Transverse colon (tissue), 4 donors: ENCODE results near the gene RPTOR.

Experiments
- POLR2A ChIP-seq: fragments of 450-650 bp; IDR thresholded peaks from one replicate; pipeline ENCODE4 v1.6.1; 2016; ENCODE audit warnings: antibody characterized with exemption, mild to moderate bottlenecking, moderate library complexity
- POLR2AphosphoS5 ChIP-seq, 3 donors: sonication (generic); formaldehyde crosslinking; IDR thresholded peaks; one replicate each; pipeline ENCODE4 v1.6.1; 2016; ENCODE audit warnings: antibody characterized with exemption in 3 of 3
- TF ChIP-seq, protein P1 (sequence below), 5 experiments: fragments of 200-600 bp in 3 of 5; fragments of 450-650 bp in 2 of 5; sonication (generic) in 3 of 5; IDR thresholded peaks; 1 replicate in 2 of 5; 2 replicates in 3 of 5; pipeline ENCODE4 v1.5.1; 2016 to 2017; ENCODE audit warnings: antibody characterized with exemption in 5 of 5, inconsistent platforms in 3 of 5, mild to moderate bottlenecking in 2 of 5, moderate library complexity in 1 of 5

DNA sequence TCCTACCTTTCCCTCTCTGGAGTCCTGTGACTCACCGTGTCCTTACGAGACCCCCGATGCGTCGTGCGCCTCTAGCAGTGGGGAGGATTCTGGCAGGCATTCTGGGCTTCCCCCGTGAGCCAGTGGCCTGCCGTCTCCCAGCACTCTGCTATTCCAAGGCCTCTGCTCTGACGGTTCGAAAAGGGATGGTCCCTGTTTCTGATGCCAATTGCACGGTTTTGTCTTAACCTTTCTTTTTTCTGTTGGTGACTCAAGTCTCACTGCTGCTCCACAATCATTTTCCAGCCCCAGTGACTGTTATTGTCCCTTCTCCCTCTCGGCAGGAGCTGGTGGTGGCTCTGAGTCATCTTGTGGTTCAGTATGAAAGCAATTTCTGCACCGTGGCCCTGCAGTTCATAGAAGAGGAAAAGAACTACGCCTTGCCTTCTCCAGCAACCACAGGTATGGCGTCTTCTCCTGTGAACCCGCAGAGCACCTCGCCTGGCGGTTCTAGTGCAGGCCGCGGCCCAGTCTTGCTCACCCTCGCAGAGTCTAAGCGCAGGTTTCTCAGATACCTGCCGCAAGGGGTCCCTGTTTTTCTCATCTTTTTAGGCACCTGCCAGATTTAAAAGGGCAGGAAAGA, 346.9 kb downstream of the RPTOR start:
- TF ChIP-seq POLR2A (no peak), POLR2AphosphoS5 (IDR thresholded peaks at IDR 0.05) (no peak)
- TF ChIP-seq, protein P1, sequence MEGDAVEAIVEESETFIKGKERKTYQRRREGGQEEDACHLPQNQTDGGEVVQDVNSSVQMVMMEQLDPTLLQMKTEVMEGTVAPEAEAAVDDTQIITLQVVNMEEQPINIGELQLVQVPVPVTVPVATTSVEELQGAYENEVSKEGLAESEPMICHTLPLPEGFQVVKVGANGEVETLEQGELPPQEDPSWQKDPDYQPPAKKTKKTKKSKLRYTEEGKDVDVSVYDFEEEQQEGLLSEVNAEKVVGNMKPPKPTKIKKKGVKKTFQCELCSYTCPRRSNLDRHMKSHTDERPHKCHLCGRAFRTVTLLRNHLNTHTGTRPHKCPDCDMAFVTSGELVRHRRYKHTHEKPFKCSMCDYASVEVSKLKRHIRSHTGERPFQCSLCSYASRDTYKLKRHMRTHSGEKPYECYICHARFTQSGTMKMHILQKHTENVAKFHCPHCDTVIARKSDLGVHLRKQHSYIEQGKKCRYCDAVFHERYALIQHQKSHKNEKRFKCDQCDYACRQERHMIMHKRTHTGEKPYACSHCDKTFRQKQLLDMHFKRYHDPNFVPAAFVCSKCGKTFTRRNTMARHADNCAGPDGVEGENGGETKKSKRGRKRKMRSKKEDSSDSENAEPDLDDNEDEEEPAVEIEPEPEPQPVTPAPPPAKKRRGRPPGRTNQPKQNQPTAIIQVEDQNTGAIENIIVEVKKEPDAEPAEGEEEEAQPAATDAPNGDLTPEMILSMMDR (IDR thresholded peaks at IDR 0.05) = peak in 1 of 5 experiments; percentile 11
